Forelimb muscle (tissue), 1 donor: ENCODE results near the gene GRM5. TPM values are rescaled to one million over a fixed set of nuclear protein-coding genes. Genes with fewer than 3 reads are reported as not detected.
A peak's percentile ranks its signal among the peaks of the same experiment; 100 is the strongest.
"Not testable (repeated sequence)": the region's sequence is repeated elsewhere in the genome, so short reads cannot be mapped to it uniquely, and the experiment has no call there.

Experiments
- DNase-seq: peaks from one replicate; pipeline ENCODE4 v3.0.0-alpha.2; 2013; ENCODE audit warnings: low read depth
- polyA plus RNA-seq: library from polyadenylated mRNA; unstranded; fragments of 120-200 nt; gene quantifications from one replicate; pipeline ENCODE4 v1.2.1, GENCODE V29; 2013; ENCODE audit not compliant: insufficient read length

GRM5 gene
- polyA plus RNA-seq, 1 donor, result not detected

GRCh38 chr11:88507771-88508417, 557.9 kb downstream of the GRM5 start:
- DNase-seq, result no peak

- DNase-seq, result no peak
These were observed 564.2 kb downstream of the GRM5 start for GRCh38 chr11:88501541-88501940.

GRCh38 chr11:88495836-88496235, 569.9 kb downstream of the GRM5 start:
- DNase-seq, result no peak

- no peak for DNase-seq
These were observed 570.9 kb downstream of the GRM5 start for GRCh38 chr11:88494848-88495247.

GRCh38 chr11:88491674-88492073, 574.1 kb downstream of the GRM5 start:
- DNase-seq, result no peak

- no peak for DNase-seq
These were observed 576.8 kb downstream of the GRM5 start for GRCh38 chr11:88489030-88489429.

- DNase-seq, result no peak
These were observed 578.1 kb downstream of the GRM5 start for GRCh38 chr11:88487646-88488045.

GRCh38 chr11:88484873-88485621, 580.7 kb downstream of the GRM5 start:
- no peak for DNase-seq

- DNase-seq, result no peak
These were observed 582.9 kb downstream of the GRM5 start for GRCh38 chr11:88482871-88483301.

- DNase-seq, result peak; percentile 65
These were observed 585.6 kb downstream of the GRM5 start for GRCh38 chr11:88480223-88480622.

GRCh38 chr11:88478136-88478815, 587.5 kb downstream of the GRM5 start:
- DNase-seq, result no peak

- DNase-seq, result no peak
These were observed 589.8 kb downstream of the GRM5 start for GRCh38 chr11:88475991-88476418.

- DNase-seq, result no peak
These were observed 591.1 kb downstream of the GRM5 start for GRCh38 chr11:88474655-88475054.

- DNase-seq, result no peak
These were observed 596.1 kb downstream of the GRM5 start for GRCh38 chr11:88469561-88470225.

GRCh38 chr11:88464528-88464927, 601.3 kb downstream of the GRM5 start:
- DNase-seq, result no peak

GRCh38 chr11:88463301-88463700, 602.5 kb downstream of the GRM5 start:
- not testable (repeated sequence) for DNase-seq

GRCh38 chr11:88458047-88458446, 607.7 kb downstream of the GRM5 start:
- DNase-seq, result not testable (repeated sequence)

- DNase-seq, result no peak
These were observed 609.8 kb downstream of the GRM5 start for GRCh38 chr11:88455974-88456373.

GRCh38 chr11:88454881-88455280, 610.9 kb downstream of the GRM5 start:
- no peak for DNase-seq
